ENCODE results near the gene ZC3HAV1L.

The ZC3HAV1L gene

GRCh38 chr7:139023076-139023475 is 12.8 kb downstream of the ZC3HAV1L start:
- Histone ChIP-seq H3K9ac (ENCODE audit: low read depth in 1 of 2, low read length in 2 of 2) (no peak overlapping the region), H3K4me3 (ENCODE audit: low read depth in 1 of 2, low read length in 2 of 2) (no peak overlapping the region), H3K4me1 (ENCODE audit: control insufficient read depth in 1 of 2, insufficient read depth in 2 of 2, low read length in 2 of 2) (peaks cover 0 to 7% of the 10 kb centered on the region in 2 donors), H3K27me3 (ENCODE audit: control insufficient read depth in 1 of 2, insufficient read depth in 2 of 2, low read length in 2 of 2) (no peaks in the 10 kb centered on the region), H3K27ac (ENCODE audit: low read depth, low read length) (no peak overlapping the region), H3K36me3 (ENCODE audit: control insufficient read depth in 1 of 2, insufficient read depth in 2 of 2, low read length in 2 of 2) (peaks cover 8 to 26% of the 10 kb centered on the region in 2 donors), H3K9me3 (ENCODE audit: control insufficient read depth in 1 of 2, low read length in 2 of 2) (no peaks in the 10 kb centered on the region)

DNA sequence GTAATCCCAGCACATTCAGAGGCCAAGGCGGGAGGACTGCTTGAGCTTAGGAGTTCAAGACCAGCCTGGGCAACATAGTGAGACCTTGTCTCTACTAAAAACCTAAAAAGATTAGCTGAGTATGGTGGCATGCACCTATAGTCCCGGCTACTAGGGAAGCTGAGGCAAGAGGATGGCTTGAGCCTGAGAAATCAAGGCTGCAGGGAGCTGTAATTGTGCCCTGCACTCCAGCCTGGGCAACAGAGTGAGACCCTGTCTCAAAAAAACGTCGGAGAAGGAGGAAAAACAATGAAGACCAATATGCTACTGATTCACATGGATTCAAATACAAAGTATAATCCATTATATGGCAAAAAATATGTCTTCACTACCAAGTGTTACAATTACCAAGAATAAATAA is 13.6 kb downstream of the ZC3HAV1L start:
- no peak overlapping the region for H3K9ac ChIP-seq (ENCODE audit: low read depth in 1 of 2, low read length in 2 of 2)
- H3K9me3 ChIP-seq (ENCODE audit: control insufficient read depth in 1 of 2, low read length in 2 of 2) = no peaks in the 10 kb centered on the region
- H3K4me3 ChIP-seq (ENCODE audit: low read depth in 1 of 2, low read length in 2 of 2) = no peak overlapping the region
- H3K27me3 ChIP-seq (ENCODE audit: control insufficient read depth in 1 of 2, insufficient read depth in 2 of 2, low read length in 2 of 2) = no peaks in the 10 kb centered on the region
- peaks cover 0 to 7% of the 10 kb centered on the region in 2 donors for H3K4me1 ChIP-seq (ENCODE audit: control insufficient read depth in 1 of 2, insufficient read depth in 2 of 2, low read length in 2 of 2)
- peaks cover 8 to 23% of the 10 kb centered on the region in 2 donors for H3K36me3 ChIP-seq (ENCODE audit: control insufficient read depth in 1 of 2, insufficient read depth in 2 of 2, low read length in 2 of 2)
- H3K27ac ChIP-seq (ENCODE audit: low read depth, low read length) = no peak overlapping the region

DNA sequence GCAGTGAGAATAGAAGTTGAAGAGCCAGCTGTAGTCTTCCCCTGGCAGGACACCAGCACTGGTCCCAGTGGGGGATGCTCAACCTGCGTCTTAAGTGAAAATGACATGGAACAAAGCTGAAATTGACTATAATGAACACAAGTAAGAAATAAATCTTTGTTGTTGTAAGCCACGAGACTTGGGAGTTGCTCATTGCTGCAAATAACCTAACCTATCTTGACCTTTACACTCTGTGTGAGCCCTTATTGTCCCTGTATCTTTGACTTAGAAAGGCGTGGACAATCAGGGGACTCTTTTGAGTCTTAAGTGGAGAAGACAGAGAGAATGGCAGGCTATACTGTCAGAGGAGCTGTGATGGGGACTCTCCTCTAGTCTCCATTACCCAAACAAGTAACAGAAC is 16.9 kb downstream of the ZC3HAV1L start:
- no peak overlapping the region for H3K4me3 ChIP-seq (ENCODE audit: low read depth in 1 of 2, low read length in 2 of 2)
- H3K4me1 ChIP-seq (ENCODE audit: control insufficient read depth in 1 of 2, insufficient read depth in 2 of 2, low read length in 2 of 2) = peaks cover 0 to 7% of the 10 kb centered on the region in 2 donors
- peaks cover 0 to 11% of the 10 kb centered on the region in 2 donors for H3K36me3 ChIP-seq (ENCODE audit: control insufficient read depth in 1 of 2, insufficient read depth in 2 of 2, low read length in 2 of 2)
- H3K9ac ChIP-seq (ENCODE audit: low read depth in 1 of 2, low read length in 2 of 2) = no peak overlapping the region
- no peaks in the 10 kb centered on the region for H3K9me3 ChIP-seq (ENCODE audit: control insufficient read depth in 1 of 2, low read length in 2 of 2)
- H3K27me3 ChIP-seq (ENCODE audit: control insufficient read depth in 1 of 2, insufficient read depth in 2 of 2, low read length in 2 of 2) = no peaks in the 10 kb centered on the region
- no peak overlapping the region for H3K27ac ChIP-seq (ENCODE audit: low read depth, low read length)

DNA sequence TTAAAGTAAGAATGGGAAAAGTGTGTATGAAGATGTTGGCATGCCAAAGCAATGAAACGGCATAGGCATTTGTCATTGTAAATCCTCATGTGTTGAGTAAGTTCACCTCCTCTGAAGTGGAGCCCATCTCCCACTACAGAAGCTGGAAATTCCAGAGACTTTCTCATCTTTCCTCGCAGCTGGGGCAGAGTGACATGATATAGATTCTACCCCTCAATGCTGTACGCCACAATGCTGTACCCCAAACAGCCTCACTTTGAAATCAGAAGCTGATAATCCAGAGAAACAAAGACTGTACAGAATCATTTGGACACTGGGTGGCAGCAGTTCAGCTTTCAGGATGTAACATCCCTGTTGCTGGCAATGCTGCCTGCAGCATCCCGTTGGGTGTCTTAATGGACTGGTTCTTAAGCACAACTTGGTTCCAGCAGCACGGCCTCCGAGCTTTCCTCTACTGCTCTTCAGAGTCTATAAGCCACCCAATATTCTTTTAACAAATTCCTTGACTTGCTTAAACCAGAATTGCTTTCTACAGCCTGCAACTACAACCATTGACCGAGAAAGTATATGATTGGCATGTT is 18.8 kb downstream of the ZC3HAV1L start:
- Histone ChIP-seq H3K9me3 (ENCODE audit: control insufficient read depth in 1 of 2, low read length in 2 of 2) (no peaks in the 10 kb centered on the region), H3K36me3 (ENCODE audit: control insufficient read depth in 1 of 2, insufficient read depth in 2 of 2, low read length in 2 of 2) (no peaks in the 10 kb centered on the region), H3K4me3 (ENCODE audit: low read depth in 1 of 2, low read length in 2 of 2) (no peak overlapping the region), H3K27ac (ENCODE audit: low read depth, low read length) (no peak overlapping the region), H3K27me3 (ENCODE audit: control insufficient read depth in 1 of 2, insufficient read depth in 2 of 2, low read length in 2 of 2) (no peaks in the 10 kb centered on the region), H3K4me1 (ENCODE audit: control insufficient read depth in 1 of 2, insufficient read depth in 2 of 2, low read length in 2 of 2) (peaks cover 0 to 7% of the 10 kb centered on the region in 2 donors), H3K9ac (ENCODE audit: low read depth in 1 of 2, low read length in 2 of 2) (no peak overlapping the region)

DNA sequence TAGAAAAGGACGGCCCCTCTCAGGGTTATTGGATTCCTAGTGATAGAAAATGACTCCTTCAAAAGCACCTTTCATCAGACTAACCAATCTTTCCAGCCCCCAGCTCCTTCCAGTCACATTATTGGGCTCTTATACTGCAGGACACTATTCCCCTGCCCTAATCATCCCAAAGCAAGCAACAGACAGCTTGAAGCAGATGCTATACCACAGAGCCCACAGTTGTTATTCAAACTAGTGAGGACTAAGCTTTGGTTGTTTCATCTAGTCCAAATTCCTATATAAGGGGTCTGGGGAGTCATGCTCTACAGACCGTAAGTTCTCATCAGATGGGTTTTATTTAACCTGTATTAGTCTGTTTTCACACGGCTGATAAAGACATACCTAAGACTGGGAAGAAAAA is 24.5 kb downstream of the ZC3HAV1L start:
- H3K4me3 ChIP-seq (ENCODE audit: low read depth in 1 of 2, low read length in 2 of 2) = no peak overlapping the region
- no peaks in the 10 kb centered on the region for H3K9me3 ChIP-seq (ENCODE audit: control insufficient read depth in 1 of 2, low read length in 2 of 2)
- no peaks in the 10 kb centered on the region for H3K27me3 ChIP-seq (ENCODE audit: control insufficient read depth in 1 of 2, insufficient read depth in 2 of 2, low read length in 2 of 2)
- no peaks in the 10 kb centered on the region for H3K4me1 ChIP-seq (ENCODE audit: control insufficient read depth in 1 of 2, insufficient read depth in 2 of 2, low read length in 2 of 2)
- H3K36me3 ChIP-seq (ENCODE audit: control insufficient read depth in 1 of 2, insufficient read depth in 2 of 2, low read length in 2 of 2) = no peaks in the 10 kb centered on the region
- no peak overlapping the region for H3K27ac ChIP-seq (ENCODE audit: low read depth, low read length)
- no peak overlapping the region for H3K9ac ChIP-seq (ENCODE audit: low read depth in 1 of 2, low read length in 2 of 2)

DNA sequence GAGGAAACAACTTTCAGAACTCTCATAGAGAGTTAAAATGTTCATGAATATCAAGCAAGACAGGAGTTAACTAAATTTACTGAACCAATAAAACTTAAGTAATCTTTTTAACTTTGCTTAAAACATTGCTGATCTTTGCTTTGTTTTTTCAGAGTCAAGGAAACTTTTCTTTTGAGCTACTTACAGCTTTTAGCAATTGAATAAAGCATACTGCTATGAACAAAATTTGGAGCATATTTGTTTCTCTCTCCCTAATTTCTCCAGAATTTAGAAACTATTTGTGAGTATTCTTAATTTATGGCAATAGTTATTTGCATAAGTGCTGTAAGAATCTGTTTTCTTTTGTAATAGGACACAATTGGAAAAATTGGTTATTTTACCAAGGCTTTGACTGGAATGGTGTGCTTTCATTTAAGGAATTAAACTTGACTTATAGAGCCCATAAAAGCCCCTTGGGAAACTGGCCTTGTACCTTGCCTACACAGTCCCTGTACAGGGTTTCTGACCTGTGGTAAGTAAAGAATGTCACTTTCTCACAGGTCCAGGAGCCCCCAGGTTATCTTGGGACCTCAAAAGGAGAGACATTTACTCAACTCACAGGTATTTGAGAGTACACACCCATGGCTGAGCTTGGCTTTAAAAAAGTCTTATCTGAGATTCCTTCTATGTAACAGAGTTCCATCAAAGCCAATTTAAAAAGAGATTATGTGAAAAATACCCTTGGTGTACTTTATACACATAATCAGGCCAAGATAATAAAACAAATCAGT is 31.3 kb downstream of the ZC3HAV1L start:
- Histone ChIP-seq H3K9ac (ENCODE audit: low read depth in 1 of 2, low read length in 2 of 2) (no peak overlapping the region), H3K27ac (ENCODE audit: low read depth, low read length) (no peak overlapping the region), H3K4me1 (ENCODE audit: control insufficient read depth in 1 of 2, insufficient read depth in 2 of 2, low read length in 2 of 2) (no peaks in the 10 kb centered on the region), H3K36me3 (ENCODE audit: control insufficient read depth in 1 of 2, insufficient read depth in 2 of 2, low read length in 2 of 2) (no peaks in the 10 kb centered on the region), H3K9me3 (ENCODE audit: control insufficient read depth in 1 of 2, low read length in 2 of 2) (peaks cover 0 to 8% of the 10 kb centered on the region in 2 donors), H3K4me3 (ENCODE audit: low read depth in 1 of 2, low read length in 2 of 2) (no peak overlapping the region), H3K27me3 (ENCODE audit: control insufficient read depth in 1 of 2, insufficient read depth in 2 of 2, low read length in 2 of 2) (no peaks in the 10 kb centered on the region)

DNA sequence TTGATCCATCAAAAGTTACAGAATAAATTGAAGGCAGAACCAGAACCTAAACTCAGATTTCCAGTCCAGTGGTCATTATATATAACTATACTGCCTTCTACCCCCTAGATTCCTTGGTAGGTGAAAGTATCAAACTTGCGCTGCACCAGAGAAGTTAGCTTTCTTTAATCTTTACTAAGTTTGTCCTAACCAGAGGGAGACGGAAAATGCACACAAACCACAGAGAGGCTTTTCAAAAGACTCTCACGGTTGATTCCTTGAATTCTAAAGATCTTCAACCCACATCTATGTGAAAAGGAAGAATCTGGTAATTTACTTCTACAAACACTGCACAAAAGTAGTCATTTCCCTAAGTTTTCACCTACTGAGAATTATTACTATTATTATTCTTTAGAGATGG is 36.4 kb downstream of the ZC3HAV1L start:
- Histone ChIP-seq H3K36me3 (ENCODE audit: control insufficient read depth in 1 of 2, insufficient read depth in 2 of 2, low read length in 2 of 2) (no peaks in the 10 kb centered on the region), H3K27ac (ENCODE audit: low read depth, low read length) (no peak overlapping the region), H3K9ac (ENCODE audit: low read depth in 1 of 2, low read length in 2 of 2) (no peak overlapping the region)

DNA sequence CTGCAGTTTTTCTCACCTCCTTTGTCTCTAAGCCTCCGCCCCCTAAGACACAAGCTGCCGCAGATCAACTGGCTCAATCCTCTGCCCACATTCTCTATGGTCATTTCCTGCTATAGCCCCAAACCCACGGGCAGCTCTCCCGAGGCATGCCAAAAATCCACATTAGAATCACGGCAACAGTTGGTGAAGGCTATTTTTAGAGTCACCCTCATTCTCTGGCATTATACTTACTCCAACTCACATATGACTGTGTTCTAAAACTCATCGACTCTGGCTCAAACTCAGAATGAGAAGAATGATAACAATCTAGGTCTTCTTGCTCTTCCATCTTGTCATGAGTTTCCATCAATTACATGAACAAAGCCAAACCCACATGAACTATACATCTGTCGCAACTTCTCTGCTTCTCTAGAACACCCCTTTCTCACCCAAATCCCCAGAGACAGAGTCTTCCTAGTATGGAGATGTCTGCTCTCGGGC is 43.8 kb downstream of the ZC3HAV1L start:
- Histone ChIP-seq H3K4me3 (ENCODE audit: low read depth in 1 of 2, low read length in 2 of 2) (no peak overlapping the region), H3K27ac (ENCODE audit: low read depth, low read length) (no peak overlapping the region), H3K36me3 (ENCODE audit: control insufficient read depth in 1 of 2, insufficient read depth in 2 of 2, low read length in 2 of 2) (no peaks in the 10 kb centered on the region), H3K27me3 (ENCODE audit: control insufficient read depth in 1 of 2, insufficient read depth in 2 of 2, low read length in 2 of 2) (no peaks in the 10 kb centered on the region), H3K4me1 (ENCODE audit: control insufficient read depth in 1 of 2, insufficient read depth in 2 of 2, low read length in 2 of 2) (no peaks in the 10 kb centered on the region), H3K9me3 (ENCODE audit: control insufficient read depth in 1 of 2, low read length in 2 of 2) (peaks cover 5 to 6% of the 10 kb centered on the region in 2 donors), H3K9ac (ENCODE audit: low read depth in 1 of 2, low read length in 2 of 2) (no peak overlapping the region)

More for the DNA sequence above, 36.4 kb downstream of the ZC3HAV1L start:
- no peak overlapping the region for H3K4me3 ChIP-seq (ENCODE audit: low read depth in 1 of 2, low read length in 2 of 2)
- H3K27me3 ChIP-seq (ENCODE audit: control insufficient read depth in 1 of 2, insufficient read depth in 2 of 2, low read length in 2 of 2) = no peaks in the 10 kb centered on the region
- H3K9me3 ChIP-seq (ENCODE audit: control insufficient read depth in 1 of 2, low read length in 2 of 2) = peaks cover 0 to 4% of the 10 kb centered on the region in 2 donors
- H3K4me1 ChIP-seq (ENCODE audit: control insufficient read depth in 1 of 2, insufficient read depth in 2 of 2, low read length in 2 of 2) = no peaks in the 10 kb centered on the region

DNA sequence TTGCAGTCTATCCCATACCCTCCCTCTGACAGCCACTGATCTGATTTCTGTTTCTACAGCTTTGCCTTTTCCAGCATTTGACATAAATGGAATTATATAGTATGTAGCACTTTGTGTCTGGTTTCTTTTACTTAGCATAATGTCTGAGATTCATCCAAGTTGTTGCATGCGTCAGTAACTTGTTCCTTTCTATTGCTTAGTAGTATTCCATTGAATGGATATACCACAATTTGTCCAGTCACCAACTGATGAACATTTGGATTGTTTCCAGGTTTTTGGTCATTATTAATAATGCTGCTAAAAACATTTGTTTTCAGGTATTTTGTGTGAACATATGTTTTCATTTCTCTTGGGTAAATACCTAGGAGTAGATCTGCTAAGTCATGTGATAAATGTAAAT is 48.2 kb downstream of the ZC3HAV1L start:
- Histone ChIP-seq H3K27me3 (ENCODE audit: control insufficient read depth in 1 of 2, insufficient read depth in 2 of 2, low read length in 2 of 2) (no peaks in the 10 kb centered on the region), H3K4me1 (ENCODE audit: control insufficient read depth in 1 of 2, insufficient read depth in 2 of 2, low read length in 2 of 2) (no peaks in the 10 kb centered on the region), H3K4me3 (ENCODE audit: low read depth in 1 of 2, low read length in 2 of 2) (no peak overlapping the region), H3K36me3 (ENCODE audit: control insufficient read depth in 1 of 2, insufficient read depth in 2 of 2, low read length in 2 of 2) (no peaks in the 10 kb centered on the region), H3K27ac (ENCODE audit: low read depth, low read length) (no peak overlapping the region), H3K9ac (ENCODE audit: low read depth in 1 of 2, low read length in 2 of 2) (no peak overlapping the region), H3K9me3 (ENCODE audit: control insufficient read depth in 1 of 2, low read length in 2 of 2) (peaks cover 5 to 6% of the 10 kb centered on the region in 2 donors)

GRCh38 chr7:138982204-138982623 is 53.6 kb downstream of the ZC3HAV1L start:
- Histone ChIP-seq H3K9me3 (ENCODE audit: control insufficient read depth in 1 of 2, low read length in 2 of 2) (no peaks in the 10 kb centered on the region), H3K27ac (ENCODE audit: low read depth, low read length) (no peak overlapping the region), H3K27me3 (ENCODE audit: control insufficient read depth in 1 of 2, insufficient read depth in 2 of 2, low read length in 2 of 2) (peaks cover 0 to 12% of the 10 kb centered on the region in 2 donors), H3K36me3 (ENCODE audit: control insufficient read depth in 1 of 2, insufficient read depth in 2 of 2, low read length in 2 of 2) (no peaks in the 10 kb centered on the region), H3K9ac (ENCODE audit: low read depth in 1 of 2, low read length in 2 of 2) (no peak overlapping the region), H3K4me1 (ENCODE audit: control insufficient read depth in 1 of 2, insufficient read depth in 2 of 2, low read length in 2 of 2) (peaks cover 11 to 14% of the 10 kb centered on the region in 2 donors), H3K4me3 (ENCODE audit: low read depth in 1 of 2, low read length in 2 of 2) (peak overlapping the region; percentile 61 to 76)

Measured in duodenal mucosa (tissue), 2 donors.